K562 (cell line): Measurements from ENCODE around the gene FAM32A. TPM values are rescaled to one million over a fixed set of nuclear protein-coding genes. Genes with fewer than 3 reads are reported as not detected.

ENCODE experiments used
- ATAC-seq: fragments of 200-7000 bp; cut with Tn5 transposase; 3 replicates; pipeline ENCODE4 v1.9.1; 2020; ENCODE audit warnings: moderate library complexity
- BruUV-seq: library from RNA; stranded (reverse); fragments of 400-500 nt; replicated peaks from 2 replicates; lab custom pipeline; 2021; lab: Mats Ljungman, UMichigan
- CTCF ChIA-PET: fragments of 300-600 bp; formaldehyde crosslinking; extraction: SDS; loops from one replicate; lab custom pipeline; 2021; ENCODE audit warnings: low intra/inter-chr PET ratio; lab: Yijun Ruan, JAX
- POLR2A ChIA-PET: fragments of 300-600, 350-650 bp; sonication (Branson Sonifier 250); formaldehyde crosslinking; extraction: SDS; loops from one replicate; lab custom pipeline; 2021; ENCODE audit warnings: antibody characterized with exemption, inconsistent platforms; lab: Yijun Ruan, JAX
- DNase-seq, 4 experiments: peaks; one replicate each; pipeline versions ENCODE4 v3.0.0 to v3.0.0-alpha.2; 2011 to 2018; ENCODE audit warnings: low spot score in 3 of 4, mixed read lengths in 3 of 4; ENCODE audit errors: extremely low read depth in 1 of 4
- FAIRE-seq: peaks from 2 replicates; lab custom pipeline; 2011; peaks lifted over from hg19 to GRCh38; lab: Jason Lieb, UNC
- H2AFZ ChIP-seq: 2 replicates; pipeline ENCODE4 v1.6.0; 2011; ENCODE audit warnings: low read depth, low read length, control low read depth, inconsistent platforms
- H3K27ac ChIP-seq: fragments of 200-600 bp; 3 replicates; pipeline ENCODE4 v1.8.0; 2011; ENCODE audit warnings: low read depth, mild to moderate bottlenecking, control low read depth, inconsistent platforms, low read length, moderate library complexity, mixed read lengths; ENCODE audit errors: extremely low read depth
- H3K27me3 ChIP-seq, 2 experiments: fragments of 300-600 bp in 1 of 2; 2 replicates in 1 of 2; 3 replicates in 1 of 2; pipeline versions ENCODE4 v1.6.0 to v1.8.0; 2011; ENCODE audit warnings: inconsistent platforms in 2 of 2, low read length in 2 of 2, mild to moderate bottlenecking in 1 of 2, mixed read lengths in 1 of 2, moderate library complexity in 1 of 2; ENCODE audit not compliant: control insufficient read depth in 2 of 2, insufficient read depth in 2 of 2
- H3K36me3 ChIP-seq: fragments of 300-600 bp; 3 replicates; pipeline ENCODE4 v1.8.0; 2011; ENCODE audit warnings: mild to moderate bottlenecking, low read length, inconsistent platforms; ENCODE audit not compliant: control insufficient read depth, insufficient read depth
- H3K4me1 ChIP-seq, 2 experiments: fragments of 200-600 bp in 1 of 2; replicated peaks in 1 of 2; 2 replicates in 1 of 2; 3 replicates in 1 of 2; pipeline versions ENCODE4 v1.5.1 to v1.8.0; 2011; ENCODE audit warnings: inconsistent platforms in 2 of 2, low read length in 2 of 2, mild to moderate bottlenecking in 1 of 2, mixed read lengths in 1 of 2, moderate library complexity in 1 of 2; ENCODE audit not compliant: control insufficient read depth in 2 of 2, insufficient read depth in 2 of 2
- H3K4me2 ChIP-seq: 2 replicates; pipeline ENCODE4 v1.6.1; 2011; ENCODE audit warnings: low read length, control low read depth, inconsistent platforms, mixed read lengths; ENCODE audit not compliant: insufficient read depth
- H3K4me3 ChIP-seq: fragments of 200-600 bp; sonication (generic), shearing (Covaris generic); 2 replicates; pipeline ENCODE4 v1.5.1; 2016; ENCODE audit warnings: control low read depth, inconsistent platforms
- H3K79me2 ChIP-seq: fragments of 200-600 bp; 3 replicates; pipeline ENCODE4 v1.8.0; 2011; ENCODE audit warnings: low read length, inconsistent platforms; ENCODE audit not compliant: control insufficient read depth, insufficient read depth
- H3K9ac ChIP-seq, 2 experiments: 2 replicates each; pipeline versions ENCODE4 v1.6.0 to v1.6.1; 2011; ENCODE audit warnings: low read depth in 2 of 2, low read length in 2 of 2, control low read depth in 1 of 2, inconsistent platforms in 1 of 2, mild to moderate bottlenecking in 1 of 2, mixed read lengths in 1 of 2; ENCODE audit not compliant: insufficient read depth in 1 of 2
- H3K9me1 ChIP-seq: one replicate; pipeline ENCODE4 v1.6.0; 2011; ENCODE audit warnings: inconsistent platforms, mild to moderate bottlenecking, low read length, moderate library complexity; ENCODE audit not compliant: control insufficient read depth, insufficient read depth
- H3K9me3 ChIP-seq: replicated peaks from 2 replicates; pipeline ENCODE4 v1.5.1; 2011; ENCODE audit warnings: low read depth, low read length, inconsistent platforms; ENCODE audit not compliant: control insufficient read depth, insufficient read depth
- H4K20me1 ChIP-seq: replicated peaks from 2 replicates; pipeline ENCODE4 v1.6.1; 2011; ENCODE audit warnings: low read length, inconsistent platforms, mixed read lengths; ENCODE audit not compliant: control insufficient read depth, insufficient read depth
- RBFOX2 ChIP-seq: fragments of 200-400 bp; formaldehyde crosslinking; IDR thresholded peaks from 2 replicates; pipeline ENCODE4 v1.6.1; 2017; ENCODE audit warnings: low read depth, mild to moderate bottlenecking, low read length, moderate library complexity
- WGBS: fragments of 100-300 bp; shearing (Covaris generic); methylation state at CpG from one replicate; pipeline ENCODE4 v1.1.6; 2016; ENCODE audit warnings: low coverage, mixed read lengths; ENCODE audit not compliant: insufficient coverage; ENCODE audit errors: missing lambda C conversion rate; 5-methylcytosine and 5-hydroxymethylcytosine counted together
- in situ Hi-C: fragments of 300-500 bp; cut with MboI; formaldehyde crosslinking; loops from 4 replicates; pipeline ENCODE4 v1.15.0; 2018; ENCODE audit warnings: inconsistent platforms, mixed read lengths
- intact Hi-C: fragments of 100-400 bp; cut with micrococcal nuclease; formaldehyde crosslinking; loops from 2 replicates; pipeline ENCODE4 v1.14.2; 2022
- polyA plus RNA-seq, 8 experiments: library from polyadenylated mRNA; depleted of rRNA in 4 of 8; stranded (reverse) in 5 of 8; unstranded in 3 of 8; fragments of >200 nt; fragmentation: Nextera tagmentation in 2 of 8; fragmentation: Illumina TruSeq in 1 of 8; extraction: Ambion mirVana in 2 of 8; extraction: Trizol in 1 of 8; gene quantifications; 2 replicates each; pipeline versions ENCODE4 v1.2.1 to v1.2.3, GENCODE V29; 2011 to 2014; ENCODE audit warnings: inconsistent platforms in 1 of 8, missing spikeins in 1 of 8
- total RNA-seq, 7 experiments: library from RNA; depleted of rRNA in 6 of 7; stranded (reverse); fragments of >200 nt in 6 of 7; fragmentation: Illumina TruSeq in 2 of 7; extraction: Trizol in 2 of 7; gene quantifications; 2 replicates each; pipeline versions ENCODE4 v1.2.1 to v1.2.3, GENCODE V29; 2011 to 2021; ENCODE audit warnings: low replicate concordance in 1 of 7
- TF ChIP-seq, protein P1 (sequence below): fragments of 450-650 bp; IDR thresholded peaks from 2 replicates; pipeline ENCODE4 v1.6.1; 2017; ENCODE audit warnings: mild to moderate bottlenecking, moderate library complexity

The FAM32A gene
- total and polyA plus RNA-seq, 9 of the 15 experiments (the other 6 are each of a cell fraction or from before 2014, with no cell fraction given) = 30.7 to 96.7 (median 73.7) TPM

DNA sequence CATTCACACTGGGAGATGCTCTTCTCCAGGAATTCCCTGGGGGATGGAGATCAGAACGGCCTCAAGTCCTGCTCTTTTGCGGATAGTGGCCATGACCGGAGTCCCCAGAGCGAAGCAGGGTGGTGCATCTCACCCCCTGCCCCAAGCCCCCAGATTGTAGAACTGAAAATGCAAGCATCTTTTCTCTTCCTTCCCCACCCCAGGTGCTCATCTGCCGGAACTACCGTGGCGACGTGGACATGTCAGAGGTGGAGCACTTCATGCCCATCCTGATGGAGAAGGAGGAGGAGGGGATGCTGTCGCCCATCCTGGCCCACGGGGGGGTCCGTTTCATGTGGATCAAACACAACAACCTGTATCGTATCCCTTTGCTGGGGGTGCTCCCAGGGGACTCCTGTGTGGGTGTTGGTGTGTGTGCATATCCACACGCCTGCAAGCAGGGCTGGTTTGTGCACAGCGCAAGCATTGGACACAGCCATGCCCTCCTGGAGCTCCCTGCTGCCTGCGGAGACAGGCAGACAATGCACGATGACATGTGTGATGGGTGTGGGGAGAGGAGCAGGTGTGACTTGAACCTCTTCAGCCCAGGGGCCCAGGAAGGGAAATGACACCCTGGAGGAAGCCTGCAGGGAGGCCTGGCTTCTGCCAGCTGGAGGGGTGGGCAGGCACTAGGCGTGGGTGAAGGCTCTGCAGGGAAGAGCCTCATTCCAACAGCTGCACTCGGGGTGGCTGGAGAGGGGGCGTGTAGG, 18.2 kb downstream of the FAM32A start:
- H2AFZ ChIP-seq = no peak overlapping the region
- no peak overlapping the region for H3K27ac ChIP-seq
- ChIA-PET CTCF (no interaction called here), POLR2A (interaction anchor here (1.6 kb wide), 1 partner anchor 9 kb away, joined by 3 read pairs; no protein-coding TSS in a partner anchor)
- H3K9me1 ChIP-seq = peaks cover 4% of the 10 kb centered on the region
- DNase-seq = no peak
- H3K79me2 ChIP-seq = peaks cover 9% of the 10 kb centered on the region
- H3K36me3 ChIP-seq = peaks cover 35% of the 10 kb centered on the region; the same call in 2 of the 3 replicates
- intact Hi-C loops (no loop called here), in situ Hi-C loops (no loop called here)
- no peaks in the 10 kb centered on the region for H3K9me3 ChIP-seq
- H3K4me1 ChIP-seq = peaks cover 6 to 19% of the 10 kb centered on the region in 2 experiments; a peak in 2 of 5 replicates
- no TSS peak for BruUV-seq
- 90% methylated on average over 16 of the region's 19 CpGs for WGBS
- H3K4me3 ChIP-seq = no peak overlapping the region
- H3K27me3 ChIP-seq = no peaks in the 10 kb centered on the region
- ATAC-seq = no peak
- H4K20me1 ChIP-seq = peaks cover 4% of the 10 kb centered on the region; the same call in 1 of the 2 replicates
- TF ChIP-seq, protein P1, sequence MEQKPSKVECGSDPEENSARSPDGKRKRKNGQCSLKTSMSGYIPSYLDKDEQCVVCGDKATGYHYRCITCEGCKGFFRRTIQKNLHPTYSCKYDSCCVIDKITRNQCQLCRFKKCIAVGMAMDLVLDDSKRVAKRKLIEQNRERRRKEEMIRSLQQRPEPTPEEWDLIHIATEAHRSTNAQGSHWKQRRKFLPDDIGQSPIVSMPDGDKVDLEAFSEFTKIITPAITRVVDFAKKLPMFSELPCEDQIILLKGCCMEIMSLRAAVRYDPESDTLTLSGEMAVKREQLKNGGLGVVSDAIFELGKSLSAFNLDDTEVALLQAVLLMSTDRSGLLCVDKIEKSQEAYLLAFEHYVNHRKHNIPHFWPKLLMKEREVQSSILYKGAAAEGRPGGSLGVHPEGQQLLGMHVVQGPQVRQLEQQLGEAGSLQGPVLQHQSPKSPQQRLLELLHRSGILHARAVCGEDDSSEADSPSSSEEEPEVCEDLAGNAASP = no peak
- peak; percentile 43; the same call in 1 of the 2 replicates for TF ChIP-seq RBFOX2
- TF ChIP-seq, all 486 proteins: peak for 1
- no peak for FAIRE-seq
- H3K4me2 ChIP-seq = no peak overlapping the region
- H3K9ac ChIP-seq = no peak overlapping the region; a peak in 1 of 4 replicates
